BJ (cell line): ENCODE data around the gene VAMP2. TPM values are rescaled to one million over a fixed set of nuclear protein-coding genes. Genes with fewer than 3 reads are reported as not detected.
A peak's percentile ranks its signal among the peaks of the same experiment; 100 is the strongest.

Experiments
- CTCF ChIA-PET: fragments of 350-600 bp; formaldehyde crosslinking; extraction: SDS; loops from one replicate; lab custom pipeline; 2021; ENCODE audit warnings: antibody characterized with exemption, inconsistent platforms; lab: Yijun Ruan, JAX
- POLR2A ChIA-PET: fragments of 300-600 bp; sonication (Branson Sonifier 250); formaldehyde crosslinking; extraction: SDS; loops from one replicate; lab custom pipeline; 2021; ENCODE audit warnings: antibody characterized with exemption; lab: Charles Lee
- DNase-seq: peaks from one replicate; pipeline ENCODE4 v3.0.0-alpha.2; 2011; ENCODE audit warnings: low read depth
- H3K27me3 ChIP-seq: 2 replicates; pipeline ENCODE4 v1.6.0; 2011; ENCODE audit warnings: low read length; ENCODE audit not compliant: control insufficient read depth, insufficient read depth
- H3K36me3 ChIP-seq: 2 replicates; pipeline ENCODE4 v1.5.1; 2011; ENCODE audit warnings: low read length; ENCODE audit not compliant: control insufficient read depth, insufficient read depth
- H3K4me3 ChIP-seq: 2 replicates; pipeline ENCODE4 v1.5.1; 2011; ENCODE audit warnings: low read depth, mild to moderate bottlenecking, control low read depth, low read length
- CTCF ChIP-seq: IDR thresholded peaks from 2 replicates; pipeline ENCODE4 v1.5.1; 2011; ENCODE audit warnings: low read depth, mild to moderate bottlenecking, control low read depth, inconsistent platforms, low read length, moderate library complexity; ENCODE audit not compliant: insufficient read depth
- polyA plus RNA-seq: library from polyadenylated mRNA; depleted of rRNA; stranded (reverse); fragments of >200 nt; gene quantifications from 2 replicates; pipeline ENCODE4 v1.2.3, GENCODE V29; 2011

Gene VAMP2
- polyA plus RNA-seq, 1 experiment, result 22.8 TPM

DNA sequence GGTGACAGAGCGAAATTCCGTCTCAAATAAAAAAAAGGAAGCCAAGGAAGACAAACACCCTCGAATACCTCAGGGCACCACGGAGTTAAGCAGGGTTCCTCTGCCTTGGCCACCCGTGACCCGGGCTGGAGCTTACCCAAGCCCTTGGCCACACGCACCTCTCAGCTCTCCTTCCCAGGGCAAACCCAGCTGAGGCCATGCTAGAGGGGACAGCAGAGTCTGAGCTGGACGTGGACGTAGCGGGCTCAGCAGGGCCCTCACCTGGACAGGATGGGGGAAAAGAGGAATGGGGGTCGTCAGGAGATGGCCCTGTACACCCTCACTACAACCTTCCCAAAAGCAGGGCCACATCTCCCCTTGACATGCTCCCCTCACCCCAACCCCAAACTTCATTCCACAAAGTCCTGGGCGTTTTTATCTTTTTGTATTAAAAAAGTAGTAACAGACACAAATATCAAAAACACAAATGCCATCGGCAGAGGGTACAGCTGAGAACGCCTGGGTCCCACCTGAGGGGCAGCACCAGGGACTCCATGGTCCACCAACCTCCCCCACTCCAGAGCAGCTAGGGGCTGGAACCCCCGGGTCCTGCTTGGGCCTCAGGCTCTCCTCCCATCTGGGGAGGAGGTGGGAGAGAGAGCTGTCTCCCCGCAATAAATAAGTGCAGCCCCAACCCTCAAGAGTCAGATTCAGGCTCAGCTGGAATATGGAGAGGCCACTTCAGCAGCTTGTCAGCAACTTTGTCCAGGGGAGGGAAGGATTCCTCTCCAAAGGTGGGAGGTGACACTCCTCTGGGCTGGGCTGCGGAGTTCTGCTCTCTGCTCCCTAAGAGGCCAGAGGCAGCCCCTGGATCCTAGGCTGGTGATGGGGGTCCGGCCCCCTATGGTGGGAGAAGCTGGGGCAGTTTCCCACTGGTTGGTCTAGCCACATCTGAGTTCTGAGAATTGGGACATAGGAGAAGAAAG is 22.4 kb downstream of the VAMP2 start:
- H3K36me3 ChIP-seq, result peaks cover 30% of the 10 kb centered on the region
- ChIA-PET POLR2A (no interaction called here), CTCF (interaction anchor here (0.6 to 3.3 kb wide), 10 partner anchors 10 to 80 kb away, joined by 3 to 31 read pairs (median 4); partner anchors contain the start of gene ALOXE3)
- DNase-seq, result no peak
- H3K4me3 ChIP-seq, result no peak overlapping the region
- H3K27me3 ChIP-seq, result no peaks in the 10 kb centered on the region
- no peak for TF ChIP-seq CTCF

DNA sequence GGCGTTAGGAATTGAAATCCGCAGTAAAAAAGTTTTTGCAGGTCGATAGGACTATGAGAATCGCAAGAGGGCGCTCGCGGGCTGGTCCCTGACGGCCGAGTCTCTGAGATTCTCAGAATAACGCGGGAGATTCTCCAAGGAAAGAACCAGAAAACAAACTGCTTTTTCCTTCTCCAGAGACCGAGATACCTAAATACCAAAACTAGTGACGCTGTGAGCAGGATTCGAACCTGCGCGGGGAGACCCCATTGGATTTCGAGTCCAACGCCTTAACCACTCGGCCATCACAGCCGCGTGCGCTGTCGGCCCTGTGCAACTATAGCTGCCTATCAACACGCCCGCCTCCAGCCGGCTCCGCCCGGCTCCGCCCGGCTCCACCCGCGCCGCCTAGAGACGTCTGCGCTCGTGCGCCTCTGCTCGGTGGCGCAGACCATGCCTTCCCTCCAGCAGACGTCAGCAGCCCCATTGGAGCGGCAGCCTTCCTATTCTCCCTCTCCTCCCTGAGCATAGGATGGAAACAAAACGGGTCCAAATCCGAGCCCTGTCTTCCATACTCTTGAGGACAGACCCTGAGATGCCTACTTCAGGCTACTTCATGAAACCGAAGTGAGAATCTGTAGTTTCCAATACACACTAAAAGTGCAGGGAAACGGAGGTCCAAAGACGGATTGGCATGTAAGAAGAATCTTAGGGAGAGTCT is 23.9 kb downstream of the VAMP2 start:
- ChIA-PET CTCF (interaction anchor here (0.6 to 3.3 kb wide), 12 partner anchors 9 to 110 kb away, joined by 3 to 31 read pairs (median 6); partner anchors contain the start of genes ALOXE3 and HES7), POLR2A (interaction anchor here (1.1 to 1.9 kb wide), 2 partner anchors 18 to 20 kb away, joined by 6 to 16 read pairs; no protein-coding TSS in a partner anchor)
- peaks cover 19% of the 10 kb centered on the region for H3K36me3 ChIP-seq
- peak; percentile 92 for DNase-seq
- peak; percentile 86 for TF ChIP-seq CTCF
- no peaks in the 10 kb centered on the region for H3K27me3 ChIP-seq
- peak overlapping the region; percentile 47 for H3K4me3 ChIP-seq

DNA sequence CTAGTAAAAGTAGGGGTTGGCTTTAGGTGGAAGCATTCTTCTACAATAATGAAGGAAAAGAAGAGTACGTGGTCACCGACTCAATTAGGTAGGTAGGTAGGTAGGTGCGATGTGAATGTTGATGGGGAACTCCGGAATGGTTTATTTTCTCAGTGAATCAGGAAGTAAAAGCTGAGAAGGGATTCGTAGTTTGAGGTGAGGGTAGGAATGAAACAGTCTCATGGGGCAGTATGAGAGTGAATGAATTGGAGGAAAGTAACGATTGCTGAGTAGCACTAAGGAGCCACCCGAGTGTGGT is 24.4 kb downstream of the VAMP2 start:
- ChIA-PET POLR2A (interaction anchor here (0.6 to 1.9 kb wide), 3 partner anchors 18 to 35 kb away, joined by 4 to 16 read pairs (median 6); no protein-coding TSS in a partner anchor), CTCF (interaction anchor here (0.8 to 3.3 kb wide), 15 partner anchors 9 to 162 kb away, joined by 3 to 31 read pairs (median 4); partner anchors contain the start of genes ALOXE3 and HES7)
- Histone ChIP-seq H3K36me3 (peaks cover 17% of the 10 kb centered on the region), H3K27me3 (no peaks in the 10 kb centered on the region), H3K4me3 (peak overlapping the region; percentile 31)
- TF ChIP-seq CTCF, result no peak
- DNase-seq, result no peak

DNA sequence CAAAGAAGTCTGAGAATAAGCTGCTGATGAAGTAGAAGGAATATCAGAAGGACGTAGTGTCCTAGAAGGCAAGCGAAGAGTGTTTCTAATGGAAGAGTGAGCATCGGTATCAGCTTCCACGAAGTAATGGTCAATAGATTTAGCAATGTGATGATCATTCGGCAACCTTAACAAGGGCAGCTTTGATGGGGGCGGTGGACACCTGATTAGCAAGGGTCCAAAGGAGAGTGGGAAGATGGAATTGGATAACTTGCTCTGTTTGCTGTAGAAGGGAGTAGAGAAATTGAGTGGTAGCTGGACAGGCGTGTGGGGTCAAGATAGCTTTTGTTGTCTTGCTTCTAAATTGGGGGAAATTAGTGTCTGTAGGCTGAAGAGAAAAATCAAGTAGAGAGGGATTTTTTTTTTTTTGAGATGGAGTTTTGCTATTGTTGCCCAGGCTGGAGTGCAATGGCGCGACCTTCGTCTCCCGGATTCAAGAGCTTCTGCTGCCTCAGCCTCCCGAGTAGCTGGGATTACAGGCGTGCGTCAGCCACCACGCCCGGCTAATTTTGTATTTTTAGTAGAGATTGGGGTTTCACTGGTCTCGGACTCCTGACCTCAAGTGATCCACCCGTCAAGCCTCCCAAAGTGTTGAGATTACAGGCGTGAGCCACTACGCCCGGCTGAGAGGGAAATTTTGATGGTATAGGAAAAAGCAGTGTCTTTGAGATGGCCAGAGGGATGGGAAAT is 24.9 kb downstream of the VAMP2 start:
- peaks cover 16% of the 10 kb centered on the region for H3K36me3 ChIP-seq
- CTCF ChIA-PET, result interaction anchor here (0.8 to 3.3 kb wide), 15 partner anchors 9 to 162 kb away, joined by 3 to 31 read pairs (median 4); partner anchors contain the start of genes ALOXE3 and HES7
- DNase-seq, result no peak
- TF ChIP-seq CTCF, result no peak
- H3K27me3 ChIP-seq, result no peaks in the 10 kb centered on the region
- peak overlapping the region; percentile 31 for H3K4me3 ChIP-seq
- POLR2A ChIA-PET, result interaction anchor here (0.6 to 1.9 kb wide), 3 partner anchors 19 to 35 kb away, joined by 4 to 16 read pairs (median 6); no protein-coding TSS in a partner anchor
